Psoas muscle (tissue), 8 donors: ENCODE data around the gene NRP1. TPM values are rescaled to one million over a fixed set of nuclear protein-coding genes. Genes with fewer than 3 reads are reported as not detected.

ENCODE experiments used
- ATAC-seq, 4 donors: fragments of 200-7000 bp; cut with Tn5 transposase; one replicate each; pipeline ENCODE4 v1.9.1; 2020; ENCODE audit warnings: moderate library complexity in 3 of 4, mild to moderate bottlenecking in 2 of 4
- DNase-seq, 2 donors: peaks; one replicate each; pipeline ENCODE4 v3.0.0-alpha.2; 2020
- H3K27ac ChIP-seq: fragments of 200-600 bp; one replicate; pipeline ENCODE4 v1.8.0; 2022
- H3K27me3 ChIP-seq, 3 donors: fragments of 200-600 bp in 1 of 3; one replicate each; pipeline versions ENCODE4 v1.6.1 to v1.8.0; 2013 to 2022; ENCODE audit warnings: low read length in 2 of 3, mild to moderate bottlenecking in 2 of 3, moderate library complexity in 1 of 3; ENCODE audit not compliant: insufficient read depth in 3 of 3
- H3K36me3 ChIP-seq, 2 donors: fragments of 200-600 bp in 1 of 2; one replicate each; pipeline versions ENCODE4 v1.6.1 to v1.8.0; 2013 to 2022; ENCODE audit warnings: low read depth in 1 of 2, mild to moderate bottlenecking in 1 of 2, moderate library complexity in 1 of 2; ENCODE audit not compliant: insufficient read depth in 1 of 2
- H3K4me1 ChIP-seq: fragments of 200-600 bp; one replicate; pipeline ENCODE4 v1.8.0; 2022
- H3K4me3 ChIP-seq: fragments of 200-600 bp; one replicate; pipeline ENCODE4 v1.8.0; 2022; ENCODE audit warnings: mild to moderate bottlenecking
- H3K9me3 ChIP-seq: fragments of 200-600 bp; one replicate; pipeline ENCODE4 v1.8.0; 2022
- CTCF ChIP-seq: fragments of 200-600 bp; IDR thresholded peaks from one replicate; pipeline ENCODE4 v1.8.0; 2022; ENCODE audit warnings: antibody characterized with exemption
- WGBS, 3 donors: extraction: QIAGEN DNeasy Blood & Tissue Kit; methylation state at CpG; one replicate each; pipeline versions ENCODE4 v1.1.6 to v1.1.7; 2013; 5-methylcytosine and 5-hydroxymethylcytosine counted together
- intact Hi-C, 2 donors: fragments of 100-400 bp; cut with DNase I; formaldehyde crosslinking; loops; one replicate each; pipeline versions ENCODE4 v1.11.0 to v1.14.2; 2022
- polyA plus RNA-seq, 3 donors: library from polyadenylated mRNA; stranded (reverse); fragments of 200-250 nt; gene quantifications; one replicate each; pipeline ENCODE4 v1.2.3, GENCODE V29; 2013
- total RNA-seq, 4 donors: library from RNA; stranded (reverse); fragmentation: NEBNext Ultra II Directional in 2 of 4; extraction: Animal tissue kit (Norgen Biotek cat#: 25700) in 2 of 4; gene quantifications; one replicate each; pipeline versions ENCODE4 v1.2.1 to v1.2.4, GENCODE V29; 2021 to 2023
- donor health status: healthy with polysubstance abuse.
- donor health status: DM: no; HTN: no; CAD: no; lungs with moderate emphysema.
- donor health status: Bipolar disorder and iron deficiency.
- donor health status: healthy.
- donor health status: DM: yes; HTN: yes; CAD: no.
- donor health status: DM: no; HTN: no; CAD: no.
- donor health status: DM: no; HTN: no; CAD: no.
- donor health status: DM: yes; HTN: yes; CAD: no.

Gene NRP1
- total and polyA plus RNA-seq, 7 donors: 10.9 to 54.8 (median 31.2) TPM

GRCh38 chr10:33260403-33261149, 73.9 kb downstream of the NRP1 start:
- intact Hi-C loops: no loop called here
- 78 to 86% (median 83%) methylated on average over 5 of the region's 5 CpGs for WGBS, 3 donors
- ATAC-seq: no peak
- Histone ChIP-seq H3K36me3 (peaks cover 3 to 48% of the 10 kb centered on the region in 2 donors), H3K27me3 (no peaks in the 10 kb centered on the region), H3K4me1 (no peaks in the 10 kb centered on the region), H3K9me3 (no peaks in the 10 kb centered on the region), H3K27ac (no peak overlapping the region), H3K4me3 (no peak overlapping the region)
- TF ChIP-seq CTCF: no peak
- DNase-seq: no peak

GRCh38 chr10:33258967-33259366, 75.5 kb downstream of the NRP1 start:
- Histone ChIP-seq H3K4me1 (no peaks in the 10 kb centered on the region), H3K9me3 (no peaks in the 10 kb centered on the region)
- no peak for ATAC-seq

GRCh38 chr10:33257439-33258080, 76.9 kb downstream of the NRP1 start:
- Histone ChIP-seq H3K4me1 (no peaks in the 10 kb centered on the region), H3K36me3 (peaks cover 15 to 60% of the 10 kb centered on the region in 2 donors)

More at GRCh38 chr10:33258967-33259366, 75.5 kb downstream of the NRP1 start:
- no peak for DNase-seq
- TF ChIP-seq CTCF: no peak
- Histone ChIP-seq H3K4me3 (no peak overlapping the region), H3K27ac (no peak overlapping the region), H3K27me3 (no peaks in the 10 kb centered on the region), H3K36me3 (peaks cover 6 to 61% of the 10 kb centered on the region in 2 donors)
- intact Hi-C loops: no loop called here
- 84 to 88% (median 85%) methylated on average over 9 of the region's 9 CpGs for WGBS, 3 donors

GRCh38 chr10:33256458-33256857, 78.0 kb downstream of the NRP1 start:
- intact Hi-C loops: no loop called here
- H3K27me3 ChIP-seq: no peaks in the 10 kb centered on the region
- no peak for TF ChIP-seq CTCF
- peaks cover 18 to 60% of the 10 kb centered on the region in 2 donors for H3K36me3 ChIP-seq
- no peak for DNase-seq
- H3K9me3 ChIP-seq: no peaks in the 10 kb centered on the region
- no peaks in the 10 kb centered on the region for H3K4me1 ChIP-seq
- H3K4me3 ChIP-seq: no peak overlapping the region
- 94 to 95% (median 94%) methylated on average over 4 of the region's 4 CpGs for WGBS, 3 donors
- no peak for ATAC-seq
- no peak overlapping the region for H3K27ac ChIP-seq

More at GRCh38 chr10:33257439-33258080, 76.9 kb downstream of the NRP1 start:
- no peak for TF ChIP-seq CTCF
- H3K27ac ChIP-seq: no peak overlapping the region
- intact Hi-C loops: no loop called here
- 75 to 83% (median 79%) methylated on average over 9 of the region's 9 CpGs for WGBS, 3 donors
- no peaks in the 10 kb centered on the region for H3K9me3 ChIP-seq
- H3K4me3 ChIP-seq: no peak overlapping the region
- no peak for ATAC-seq
- no peak for DNase-seq
- no peaks in the 10 kb centered on the region for H3K27me3 ChIP-seq
